Activated CD4-positive, alpha-beta T cell treated with anti-CD3 and anti-CD28 coated beads, Interleukin-2, amount 50 U/mL, for 24 hours (primary cell): ENCODE results near the gene APC2.
"Not testable (repeated sequence)": the region's sequence is repeated elsewhere in the genome, so short reads cannot be mapped to it uniquely, and the experiment has no call there.

Experiments
- DNase-seq, 2 donors: peaks; one replicate each; pipeline ENCODE4 v3.0.0-alpha.2; 2020; ENCODE audit warnings: low read depth in 1 of 2, low spot score in 1 of 2

Gene APC2

DNA sequence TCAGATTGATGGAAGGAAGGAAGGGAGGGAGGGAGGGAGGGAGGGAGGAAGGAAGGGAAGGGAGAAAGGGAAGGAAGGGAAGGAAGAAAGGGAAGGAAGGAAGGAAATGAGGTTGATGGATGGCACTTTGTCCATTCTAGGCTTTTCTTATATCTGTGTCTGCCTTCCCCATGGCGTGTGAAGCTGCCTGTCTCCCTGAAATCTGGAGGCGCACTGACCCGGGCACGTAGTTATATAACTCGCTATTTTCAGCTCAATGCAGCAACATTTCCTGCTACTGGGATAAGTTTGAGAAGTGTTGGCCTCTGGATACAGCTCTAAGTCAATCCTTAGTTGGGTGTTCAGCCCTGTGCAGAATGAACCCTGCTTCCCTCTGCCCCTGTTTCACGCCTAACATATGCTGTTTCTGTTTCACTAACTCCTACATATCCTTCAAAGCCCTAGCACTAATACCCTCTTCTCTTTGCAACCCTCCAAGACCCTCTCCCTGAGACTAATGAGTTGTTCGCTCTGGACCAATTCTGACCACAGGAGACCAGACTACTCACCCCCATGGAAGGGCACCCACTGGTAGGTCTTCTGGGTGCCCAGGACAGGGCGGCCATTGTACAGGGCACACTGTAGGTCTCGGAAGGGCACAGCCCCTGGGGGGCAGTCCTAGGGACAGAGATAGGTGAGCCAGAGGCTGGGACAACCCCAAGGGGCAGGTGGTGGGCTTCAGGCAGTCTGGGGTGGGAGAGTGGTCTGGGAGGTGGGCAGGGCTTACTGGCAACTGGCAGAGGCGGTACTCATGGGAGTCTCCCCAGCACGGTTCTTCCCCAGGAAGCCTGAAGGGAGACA, 59.9 kb downstream of the APC2 start:
- DNase-seq: no peak

DNA sequence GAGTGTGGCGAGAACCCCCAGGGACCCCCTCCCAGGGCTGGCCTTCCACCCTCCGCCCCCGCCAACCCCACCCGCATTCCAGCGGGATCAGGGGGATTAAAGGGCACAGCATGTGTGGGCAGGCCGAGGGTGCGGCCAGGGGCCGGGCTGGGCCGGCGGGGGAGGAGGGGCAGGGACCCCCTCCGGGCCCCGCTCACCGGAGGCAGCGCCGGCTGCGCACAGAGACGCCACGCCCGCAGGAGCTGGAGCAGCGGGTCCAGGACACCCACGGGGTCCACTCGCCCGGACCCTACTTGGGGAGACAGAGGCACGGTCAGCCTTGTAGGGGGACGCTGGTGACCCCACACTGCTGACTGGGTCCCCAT, 60.5 kb downstream of the APC2 start:
- DNase-seq: no peak

DNA sequence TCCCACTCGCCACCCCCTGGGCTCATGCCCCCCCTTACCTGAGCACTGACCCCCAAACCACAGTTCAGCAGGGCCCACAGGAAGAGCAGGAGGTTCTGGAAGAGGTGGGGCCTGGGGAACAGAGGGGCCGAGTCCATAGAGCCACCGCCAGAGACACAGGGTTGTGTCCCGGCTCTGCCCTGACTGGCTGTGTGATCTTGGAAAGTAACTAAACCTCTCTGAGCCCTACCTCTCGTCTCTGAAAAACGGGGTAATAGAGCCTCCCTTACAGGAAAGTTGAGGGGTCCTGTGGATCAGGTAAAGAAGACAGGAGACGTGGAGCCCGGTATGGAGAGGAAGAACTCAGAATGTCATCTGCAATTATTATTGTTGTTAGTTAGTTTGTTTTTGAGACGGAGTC, 60.9 kb downstream of the APC2 start:
- DNase-seq: no peak

DNA sequence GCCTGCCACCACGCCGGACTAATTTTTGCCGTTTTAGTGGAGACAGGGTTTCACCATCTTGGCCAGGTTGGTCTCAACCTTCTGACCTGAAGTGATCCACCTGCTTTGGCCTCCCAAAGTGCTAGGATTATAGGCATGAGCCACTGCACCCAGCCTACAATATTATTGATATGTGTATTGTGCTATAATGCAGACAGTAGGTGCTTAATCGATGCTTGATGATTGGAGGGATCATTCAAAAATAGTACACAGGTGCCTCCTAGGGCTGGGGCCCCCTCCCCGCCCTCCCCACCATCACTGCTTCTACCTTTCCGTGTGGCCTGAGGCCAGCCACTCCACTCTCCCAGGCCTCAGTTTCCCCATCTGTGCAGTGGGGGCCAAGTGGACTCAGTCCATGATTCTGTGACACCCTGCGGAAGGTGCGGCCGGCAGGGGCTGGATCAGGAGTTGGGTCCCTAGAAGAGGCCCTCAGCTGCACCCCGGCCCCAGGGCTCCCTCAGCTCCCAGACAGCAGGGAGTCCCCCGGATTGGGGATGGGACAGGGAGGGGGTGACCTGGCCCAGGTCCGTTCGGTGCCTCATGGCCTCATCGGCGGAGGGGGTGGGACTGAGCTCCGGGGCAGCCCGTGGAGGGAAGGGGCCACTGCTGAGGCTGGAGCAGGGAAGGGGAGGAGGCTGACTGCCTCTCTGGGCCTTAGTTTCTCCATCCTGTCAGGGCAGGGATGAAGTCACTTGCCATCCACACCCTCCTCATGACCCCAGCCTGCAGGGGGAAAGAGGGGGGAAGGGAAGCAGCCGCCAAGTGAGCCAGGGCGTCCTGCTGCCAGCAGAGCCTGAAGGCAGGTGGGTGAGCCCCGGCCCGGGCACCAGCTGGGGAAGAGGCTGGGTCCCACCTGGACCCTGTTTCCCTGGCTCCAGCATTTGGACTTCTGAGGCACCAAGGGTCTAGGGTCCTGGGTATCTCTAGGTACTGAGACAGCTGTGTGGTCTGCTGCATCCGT, 61.7 kb downstream of the APC2 start:
- no peak for DNase-seq

DNA sequence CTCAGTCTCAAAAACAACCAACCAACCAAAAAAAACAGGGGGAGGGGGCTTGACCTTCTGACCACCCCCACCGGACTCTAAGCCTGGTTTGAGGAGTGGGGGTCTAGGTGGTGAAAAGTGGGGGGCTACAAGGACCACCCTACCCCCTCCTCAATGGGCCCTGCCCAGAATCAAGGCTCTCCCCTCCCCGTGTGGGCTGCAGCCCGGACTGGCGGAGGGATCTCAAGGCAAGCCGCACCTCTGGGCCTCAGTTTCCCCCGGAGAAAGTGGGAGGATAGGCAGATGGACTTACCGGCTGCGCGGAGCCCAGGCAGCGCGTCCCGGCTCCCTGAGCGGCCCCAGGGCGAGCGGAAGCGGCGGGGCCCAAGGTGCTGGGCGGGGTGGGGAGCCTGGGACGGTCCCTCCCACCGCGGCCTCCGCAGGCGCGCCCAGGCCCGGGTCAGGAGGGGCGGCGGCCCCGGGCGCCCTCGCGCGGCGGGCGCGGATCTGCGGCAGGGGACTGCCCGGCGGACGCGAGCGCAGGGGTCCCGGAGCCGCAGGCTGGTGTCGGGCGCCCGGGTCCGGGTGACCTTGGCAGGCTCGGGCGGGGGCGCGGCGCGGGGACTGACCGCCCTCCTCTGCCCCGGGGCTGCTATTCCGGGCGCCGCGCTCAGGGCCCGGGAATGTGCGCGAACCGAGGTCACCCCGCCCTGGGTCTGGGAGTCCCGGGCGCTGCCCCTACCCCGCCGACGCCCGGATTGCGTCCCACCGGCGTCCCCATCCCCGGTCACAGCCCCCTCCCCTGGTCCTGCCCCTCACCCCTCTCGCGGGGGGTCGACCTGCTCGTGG, 63.0 kb downstream of the APC2 start, which contains the start of gene ADAMTSL5:
Gene ADAMTSL5, minus strand, starts transcription at position 349 of the 828 bp plus-strand sequence. CDS start 2,076 bp downstream, outside the sequence.
- peak; percentile 35 to 56 for DNase-seq

DNA sequence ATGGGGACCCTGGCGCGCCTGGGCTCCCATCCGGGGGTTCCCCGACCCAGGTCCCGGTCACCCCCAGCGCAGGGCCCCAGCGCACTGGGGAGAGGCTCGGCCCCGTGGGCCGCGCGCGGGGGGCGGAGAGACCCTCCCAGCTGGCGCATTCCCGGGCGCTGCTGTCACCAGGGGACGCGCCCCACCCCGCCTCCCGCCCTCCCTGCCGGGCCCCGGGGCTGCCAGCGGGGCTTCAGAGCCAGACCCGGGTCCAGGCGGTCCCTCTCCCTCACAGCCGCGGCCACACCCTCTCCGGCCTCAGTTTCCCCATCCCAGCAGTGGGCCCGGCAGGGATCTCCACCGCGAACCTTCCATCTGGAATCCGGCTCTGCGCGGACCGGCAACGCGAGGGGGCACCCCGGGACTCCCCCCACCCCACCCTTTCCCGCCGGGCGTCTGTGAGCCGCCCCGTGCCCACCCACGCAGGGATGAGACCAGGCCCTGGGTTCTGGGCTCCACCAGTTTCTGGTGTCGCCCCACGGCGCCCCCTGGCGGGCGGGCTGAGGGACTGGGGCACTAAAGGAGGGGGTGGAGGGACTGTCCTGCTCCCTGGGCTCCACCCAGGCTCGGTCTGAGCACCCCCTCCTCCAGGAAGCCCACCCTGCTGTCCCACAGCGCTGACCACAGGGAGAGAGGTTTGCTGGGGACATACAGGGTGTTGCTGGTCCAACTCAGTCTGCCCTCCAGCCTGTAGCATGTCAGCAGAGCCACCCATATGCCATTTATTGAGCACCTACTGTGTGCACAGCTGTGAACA, 63.8 kb downstream of the APC2 start:
- DNase-seq: peak in 1 of 2 donors; percentile 32

DNA sequence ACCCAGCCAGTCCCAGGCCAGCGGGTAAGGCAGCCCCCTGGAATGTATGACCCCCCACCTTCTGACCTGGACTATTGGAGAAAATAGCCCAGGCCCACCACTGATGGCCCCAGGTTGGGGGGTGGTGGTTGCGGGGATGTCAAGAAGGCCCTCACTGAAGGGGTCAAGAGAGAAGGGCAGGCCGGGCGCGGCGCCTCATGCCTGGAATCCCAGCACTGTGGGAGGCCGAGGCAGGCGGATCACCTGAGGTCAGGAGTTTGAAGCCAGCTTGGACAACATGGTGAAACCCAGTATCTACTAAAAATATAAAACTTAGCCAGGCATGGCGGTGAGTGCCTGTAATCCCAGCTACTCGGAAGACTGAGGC, 64.4 kb downstream of the APC2 start:
- no peak for DNase-seq

DNA sequence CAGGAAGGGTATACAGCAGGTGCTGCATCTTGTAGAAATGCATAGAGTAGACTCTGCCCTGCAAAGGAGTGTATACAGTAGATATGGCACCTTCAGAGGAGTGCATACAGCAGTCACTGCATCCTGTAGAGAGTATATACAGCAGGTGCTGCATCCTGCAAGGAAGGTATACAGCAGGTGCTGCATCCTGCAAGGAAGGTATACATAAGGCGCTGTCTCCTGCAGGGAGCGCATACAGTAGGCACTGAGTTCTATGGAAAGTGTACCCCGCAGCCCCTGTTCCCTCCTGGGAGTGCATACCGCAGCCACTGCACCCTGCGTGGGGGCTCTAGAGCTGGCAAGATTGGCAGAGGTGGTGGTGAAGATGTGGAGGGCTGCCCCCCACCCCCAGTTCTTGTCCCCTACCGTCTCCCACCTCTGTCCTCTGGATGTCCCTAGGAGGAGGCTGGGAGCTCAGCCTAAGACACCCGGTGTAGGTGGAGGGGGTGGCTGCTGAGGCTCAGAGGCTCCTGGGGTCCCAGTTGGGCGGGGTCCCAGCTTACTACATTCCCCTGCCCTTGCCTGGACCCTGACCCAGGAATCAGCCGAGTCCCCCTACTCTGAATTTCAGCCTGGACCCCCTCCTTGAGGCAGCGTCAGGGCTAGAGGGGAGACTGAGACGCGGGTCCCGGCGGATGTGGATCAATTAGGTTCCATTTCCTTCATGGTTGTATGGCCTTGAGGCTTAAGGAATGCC, 65.2 kb downstream of the APC2 start:
- DNase-seq: no peak

DNA sequence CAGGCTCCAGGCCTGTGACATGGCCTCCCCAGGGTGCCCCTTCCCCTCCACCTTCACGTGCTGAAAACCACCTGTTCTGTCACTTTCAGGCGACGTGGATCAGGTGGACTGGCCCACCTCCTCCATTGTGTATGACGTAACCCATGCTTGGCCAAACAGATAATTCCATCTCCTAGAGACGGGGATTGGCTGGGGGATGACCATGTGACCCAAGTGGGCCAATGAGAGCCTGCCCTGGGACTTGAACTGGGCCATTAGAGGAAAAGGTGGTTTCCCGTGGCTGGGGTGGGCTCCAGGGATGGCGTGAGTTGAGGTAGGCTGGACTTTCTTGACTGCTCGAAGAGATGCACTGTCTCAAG, 66.5 kb downstream of the APC2 start:
- no peak for DNase-seq

DNA sequence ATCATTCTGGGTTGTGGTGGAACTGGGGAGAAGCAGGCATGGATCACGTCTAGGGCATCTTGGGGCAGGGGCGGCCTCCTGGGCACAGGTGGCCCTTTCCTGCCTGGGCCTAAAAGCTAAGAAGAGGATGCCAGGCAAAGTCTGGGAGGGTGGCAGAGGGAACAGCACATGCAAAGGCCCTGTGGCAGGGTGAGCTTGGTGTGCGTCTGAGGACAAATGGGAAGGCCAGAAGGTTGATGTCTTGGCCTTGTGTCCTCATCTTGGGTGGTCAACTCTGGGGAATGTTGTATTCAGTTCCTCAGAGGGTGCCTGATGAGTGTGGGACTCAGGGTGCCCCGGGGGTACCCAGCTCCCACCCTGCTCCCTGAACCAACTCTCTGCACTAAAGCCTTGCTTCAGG, 68.5 kb downstream of the APC2 start:
- no peak for DNase-seq

DNA sequence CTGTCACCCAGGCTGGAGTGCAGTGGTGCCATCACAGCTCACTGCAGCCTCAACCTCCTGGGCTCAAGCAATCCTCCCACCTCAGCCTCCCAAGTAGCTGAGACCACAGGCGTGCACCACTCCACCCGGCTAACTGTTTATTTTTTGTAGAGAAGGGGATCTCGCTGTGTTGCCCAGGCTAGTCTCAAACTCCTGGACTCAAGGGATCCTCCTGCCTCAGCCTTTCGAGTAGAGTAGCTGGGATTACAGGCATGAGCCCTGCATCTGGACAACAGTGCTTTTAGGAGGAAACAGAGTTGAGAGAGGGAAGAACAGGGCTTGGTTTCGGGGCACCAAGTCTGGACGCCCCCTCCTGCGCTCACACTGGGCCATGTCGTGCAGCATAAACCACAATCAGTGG, 69.9 kb downstream of the APC2 start:
- not testable (repeated sequence) for DNase-seq

DNA sequence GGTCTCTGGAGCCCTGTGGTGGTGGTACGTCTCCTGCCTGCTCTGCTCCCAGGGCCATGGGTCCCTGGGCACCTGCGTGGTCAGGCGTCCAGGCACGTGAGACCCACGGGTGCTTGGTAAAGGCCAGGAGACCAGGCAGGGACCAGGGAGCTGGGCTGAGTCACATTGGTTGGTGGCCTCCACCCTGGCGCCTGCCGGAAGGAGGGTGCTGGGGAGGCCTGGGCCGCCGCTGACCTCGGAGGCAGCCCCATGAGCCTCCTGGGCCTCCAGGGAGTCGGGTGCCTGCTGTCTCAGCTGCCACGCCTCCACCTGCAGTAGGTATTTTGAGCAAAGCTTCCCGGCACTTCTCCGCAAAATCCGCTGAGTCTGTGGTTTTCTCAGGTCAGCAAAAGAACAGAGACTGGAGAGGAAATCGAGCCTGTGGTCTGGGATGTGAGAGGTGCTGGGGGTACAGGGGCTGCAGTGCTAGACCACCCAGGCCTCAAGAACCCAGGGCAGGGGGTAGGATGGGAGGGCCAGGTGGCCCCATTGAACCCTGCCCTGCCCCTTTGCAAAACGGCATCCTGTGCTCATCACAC, 70.4 kb downstream of the APC2 start:
- no peak for DNase-seq

DNA sequence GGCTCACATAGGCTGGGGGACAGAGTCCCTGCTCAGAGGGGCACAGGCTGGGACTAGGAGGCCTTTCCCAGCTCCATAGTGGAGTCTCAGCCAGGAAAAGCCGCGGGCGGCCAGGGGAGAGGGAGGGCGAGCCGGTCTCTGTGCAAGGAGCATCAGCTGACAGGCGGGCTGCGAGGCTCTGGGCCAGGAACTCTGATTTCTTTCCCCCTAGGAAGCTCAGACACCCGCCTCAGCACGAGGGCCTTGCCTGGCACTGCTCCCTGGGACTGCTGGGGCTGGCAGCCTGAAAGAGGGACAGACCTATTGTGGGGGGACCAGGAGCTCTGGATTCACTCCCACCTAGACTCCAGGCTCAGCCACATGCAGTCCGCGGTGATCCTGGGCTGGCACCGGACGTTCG, 71.7 kb downstream of the APC2 start:
- DNase-seq: no peak

DNA sequence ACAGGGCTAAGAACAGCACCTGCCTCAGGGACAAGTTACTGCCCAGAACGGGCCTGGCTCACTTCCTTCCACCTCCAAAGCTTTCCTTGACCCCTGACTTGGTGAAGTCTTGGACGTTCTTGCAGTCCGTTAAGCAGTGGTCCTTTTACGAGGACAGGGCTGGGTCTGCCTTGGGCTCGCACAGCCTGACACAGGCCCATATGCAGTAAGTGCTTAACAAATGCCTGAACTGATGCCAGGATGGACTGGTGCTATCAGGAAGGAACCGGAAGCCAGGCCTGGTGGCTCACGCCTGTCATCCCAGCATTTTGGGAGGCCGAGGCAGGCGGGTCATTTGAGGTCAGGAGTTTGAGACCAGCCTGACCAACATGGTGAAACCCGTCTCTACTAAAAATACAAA, 72.1 kb downstream of the APC2 start:
- DNase-seq: no peak

DNA sequence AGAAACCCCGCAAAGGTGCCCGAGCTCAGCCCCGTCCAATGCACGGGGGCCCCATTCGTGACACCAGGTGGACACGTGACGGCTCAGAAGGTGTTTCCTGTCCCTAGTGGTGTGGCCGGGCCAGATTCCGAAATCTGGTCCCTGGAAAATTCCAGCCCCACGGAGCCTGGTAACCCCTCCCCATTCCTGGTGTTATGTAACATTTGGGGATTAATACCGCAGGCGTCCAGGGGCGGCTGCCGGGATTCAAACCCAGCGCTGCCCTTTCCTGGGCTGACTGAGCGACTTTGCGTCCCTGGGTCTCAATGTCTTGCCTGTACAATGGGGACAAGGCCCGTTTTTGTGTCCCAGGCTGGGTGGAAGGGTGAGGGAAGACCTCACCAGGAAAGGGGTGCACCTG, 72.9 kb downstream of the APC2 start:
- DNase-seq: no peak
